CD14-positive monocyte (primary cell): ENCODE results near the gene AP2A1. TPM values are rescaled to one million over a fixed set of nuclear protein-coding genes. Genes with fewer than 3 reads are reported as not detected.

ENCODE experiments used
- DNase-seq, 3 donors: peaks; one replicate each; pipeline ENCODE4 v3.0.0-alpha.2; 2011 to 2022
- H2AFZ ChIP-seq: 2 replicates; pipeline ENCODE4 v1.6.0; 2012; ENCODE audit warnings: mild to moderate bottlenecking, low read depth, low read length, inconsistent platforms; ENCODE audit not compliant: insufficient read depth, poor library complexity, severe bottlenecking
- H3K27ac ChIP-seq, 2 donors: 1 replicate in 1 of 2; 2 replicates in 1 of 2; pipeline ENCODE4 v1.5.1; 2012 to 2013; ENCODE audit warnings: low read length in 2 of 2, control low read depth in 1 of 2, inconsistent platforms in 1 of 2, low read depth in 1 of 2, mild to moderate bottlenecking in 1 of 2
- H3K27me3 ChIP-seq, 2 donors: one replicate each; pipeline versions ENCODE4 v1.6.0 to v1.6.1; 2011 to 2013; ENCODE audit warnings: low read length in 2 of 2; ENCODE audit not compliant: control insufficient read depth in 2 of 2, insufficient read depth in 2 of 2
- H3K36me3 ChIP-seq, 2 donors: replicated peaks in 1 of 2; 1 replicate in 1 of 2; 2 replicates in 1 of 2; pipeline versions ENCODE4 v1.5.1 to v1.6.1; 2012 to 2013; ENCODE audit warnings: low read length in 2 of 2, control low read depth in 1 of 2, inconsistent platforms in 1 of 2, mild to moderate bottlenecking in 1 of 2; ENCODE audit not compliant: insufficient read depth in 2 of 2, control insufficient read depth in 1 of 2
- H3K4me1 ChIP-seq, 2 donors: 1 replicate in 1 of 2; 2 replicates in 1 of 2; pipeline versions ENCODE4 v1.5.1 to v1.6.1; 2012 to 2013; ENCODE audit warnings: low read length in 2 of 2, control low read depth in 1 of 2, inconsistent platforms in 1 of 2, mild to moderate bottlenecking in 1 of 2, moderate library complexity in 1 of 2; ENCODE audit not compliant: insufficient read depth in 2 of 2, control insufficient read depth in 1 of 2
- H3K4me2 ChIP-seq: replicated peaks from 2 replicates; pipeline ENCODE3; 2012; ENCODE audit warnings: low read length, moderate library complexity, mild to moderate bottlenecking; ENCODE audit not compliant: poor library complexity, severe bottlenecking; ENCODE audit errors: extremely low read depth
- H3K4me3 ChIP-seq, 3 experiments: fragments of 200-600 bp in 1 of 3; sonication (generic) in 1 of 3; replicated peaks in 1 of 3; 1 replicate in 2 of 3; 2 replicates in 1 of 3; pipeline ENCODE4 v1.5.1; 2011 to 2013; ENCODE audit warnings: low read length in 3 of 3, mild to moderate bottlenecking in 3 of 3, control low read depth in 2 of 3, low read depth in 2 of 3, inconsistent platforms in 1 of 3, moderate library complexity in 1 of 3
- H3K79me2 ChIP-seq: 2 replicates; pipeline ENCODE4 v1.6.0; 2012; ENCODE audit warnings: mild to moderate bottlenecking, control low read depth, inconsistent platforms, low read length, moderate library complexity; ENCODE audit not compliant: insufficient read depth
- H3K9ac ChIP-seq: 2 replicates; pipeline ENCODE4 v1.6.0; 2017; ENCODE audit warnings: low read length, mild to moderate bottlenecking; ENCODE audit not compliant: insufficient read depth, poor library complexity, severe bottlenecking
- H3K9me3 ChIP-seq, 2 donors: replicated peaks in 1 of 2; 1 replicate in 1 of 2; 2 replicates in 1 of 2; pipeline versions ENCODE4 v1.5.1 to v1.6.1; 2012 to 2013; ENCODE audit warnings: low read length in 2 of 2, control low read depth in 1 of 2; ENCODE audit not compliant: control insufficient read depth in 1 of 2, insufficient read depth in 1 of 2
- H4K20me1 ChIP-seq: 2 replicates; pipeline ENCODE4 v1.6.0; 2012; ENCODE audit warnings: mild to moderate bottlenecking, low read length, control low read depth, moderate library complexity; ENCODE audit not compliant: insufficient read depth
- H3K27ac Mint-ChIP-seq, 7 donors: one replicate each; pipeline ENCODE4 v1.8.0; 2020; ENCODE audit warnings: mild to moderate bottlenecking in 7 of 7, mixed read lengths in 7 of 7, moderate library complexity in 6 of 7, inconsistent platforms in 2 of 7
- H3K27me3 Mint-ChIP-seq, 3 donors: one replicate each; pipeline ENCODE4 v1.8.0; 2021 to 2022; ENCODE audit warnings: low read depth in 3 of 3, mild to moderate bottlenecking in 3 of 3, mixed read lengths in 3 of 3, moderate library complexity in 3 of 3, inconsistent platforms in 1 of 3
- H3K36me3 Mint-ChIP-seq, 2 donors: one replicate each; pipeline ENCODE4 v1.8.0; 2020; ENCODE audit warnings: mixed read lengths in 2 of 2, inconsistent platforms in 1 of 2, mild to moderate bottlenecking in 1 of 2
- H3K4me1 Mint-ChIP-seq: one replicate; pipeline ENCODE4 v1.8.0; 2020; ENCODE audit warnings: mild to moderate bottlenecking, mixed read lengths
- H3K4me3 Mint-ChIP-seq, 2 donors: one replicate each; pipeline ENCODE4 v1.8.0; 2020; ENCODE audit warnings: mild to moderate bottlenecking in 2 of 2, mixed read lengths in 2 of 2, moderate library complexity in 1 of 2
- H3K9me3 Mint-ChIP-seq, 7 donors: one replicate each; pipeline ENCODE4 v1.8.0; 2020 to 2022; ENCODE audit warnings: mixed read lengths in 7 of 7, mild to moderate bottlenecking in 6 of 7, moderate library complexity in 6 of 7, inconsistent platforms in 2 of 7
- WGBS: methylation state at CpG from one replicate; pipeline ENCODE4 v1.1.5; 2013; ENCODE audit warnings: missing lambda C conversion rate; ENCODE audit not compliant: insufficient coverage; 5-methylcytosine and 5-hydroxymethylcytosine counted together
- intact Hi-C, 2 donors: fragments of 100-400 bp; cut with micrococcal nuclease; formaldehyde crosslinking; loops; one replicate each; pipeline versions ENCODE4 v1.15.0 to v1.15.1; 2023
- polyA plus RNA-seq, 3 donors: library from polyadenylated mRNA; depleted of rRNA in 1 of 3; unstranded in 2 of 3; stranded (reverse) in 1 of 3; fragments of 300-500 nt in 2 of 3; fragments of >200 nt in 1 of 3; fragmentation: Illumina TruSeq in 2 of 3; gene quantifications; 1 replicate in 2 of 3; 2 replicates in 1 of 3; pipeline ENCODE4 v1.2.3, GENCODE V29; 2012 to 2021
- TF ChIP-seq, protein P1 (sequence below): fragments of 200-600 bp; IDR thresholded peaks from one replicate; pipeline ENCODE4 v1.8.0; 2022; ENCODE audit warnings: antibody characterized with exemption, mild to moderate bottlenecking

The AP2A1 gene
- polyA plus RNA-seq, 3 donors, result 12.1 to 117 (median 15.1) TPM

DNA sequence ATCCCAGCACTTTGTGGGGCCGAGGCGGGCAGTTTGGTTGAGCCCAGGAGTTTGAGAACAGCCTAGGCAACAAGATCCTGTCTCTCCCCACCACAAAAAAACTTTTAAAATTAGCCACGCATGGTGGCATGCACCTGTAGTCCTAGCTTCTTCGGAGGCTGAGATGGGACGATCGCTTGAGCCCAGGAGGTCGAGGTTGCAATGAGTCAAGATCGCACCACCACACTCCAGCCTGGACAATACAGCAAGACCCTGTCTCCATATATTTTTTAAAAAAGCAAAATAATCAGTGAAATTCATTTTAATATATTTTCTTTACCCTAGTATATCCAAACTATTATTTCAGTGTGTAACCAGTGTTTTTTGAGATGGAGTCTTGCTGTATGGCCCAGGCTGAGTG is 8.2 kb downstream of the AP2A1 start:
- Histone ChIP-seq H3K9ac (no peak overlapping the region), H3K4me3 (no peak overlapping the region), H3K27ac (no peak overlapping the region), H4K20me1 (peaks cover 43% of the 10 kb centered on the region), H2AFZ (no peak overlapping the region), H3K36me3 (peaks cover 5 to 21% of the 10 kb centered on the region in 2 donors), H3K4me1 (peaks cover 41 to 43% of the 10 kb centered on the region in 2 donors), H3K4me2 (no peak overlapping the region), H3K9me3 (no peaks in the 10 kb centered on the region), H3K79me2 (peaks cover 88% of the 10 kb centered on the region), H3K27me3 (no peaks in the 10 kb centered on the region)
- WGBS, result no CpG with 5 or more reads among the region's 8 CpGs
- no peak for DNase-seq
- TF ChIP-seq, protein P1, sequence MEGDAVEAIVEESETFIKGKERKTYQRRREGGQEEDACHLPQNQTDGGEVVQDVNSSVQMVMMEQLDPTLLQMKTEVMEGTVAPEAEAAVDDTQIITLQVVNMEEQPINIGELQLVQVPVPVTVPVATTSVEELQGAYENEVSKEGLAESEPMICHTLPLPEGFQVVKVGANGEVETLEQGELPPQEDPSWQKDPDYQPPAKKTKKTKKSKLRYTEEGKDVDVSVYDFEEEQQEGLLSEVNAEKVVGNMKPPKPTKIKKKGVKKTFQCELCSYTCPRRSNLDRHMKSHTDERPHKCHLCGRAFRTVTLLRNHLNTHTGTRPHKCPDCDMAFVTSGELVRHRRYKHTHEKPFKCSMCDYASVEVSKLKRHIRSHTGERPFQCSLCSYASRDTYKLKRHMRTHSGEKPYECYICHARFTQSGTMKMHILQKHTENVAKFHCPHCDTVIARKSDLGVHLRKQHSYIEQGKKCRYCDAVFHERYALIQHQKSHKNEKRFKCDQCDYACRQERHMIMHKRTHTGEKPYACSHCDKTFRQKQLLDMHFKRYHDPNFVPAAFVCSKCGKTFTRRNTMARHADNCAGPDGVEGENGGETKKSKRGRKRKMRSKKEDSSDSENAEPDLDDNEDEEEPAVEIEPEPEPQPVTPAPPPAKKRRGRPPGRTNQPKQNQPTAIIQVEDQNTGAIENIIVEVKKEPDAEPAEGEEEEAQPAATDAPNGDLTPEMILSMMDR, result no peak
- H3K9me3 Mint-ChIP-seq, result no peaks in the 10 kb centered on the region
- H3K4me3 Mint-ChIP-seq, result no peak overlapping the region
- peaks cover 48% of the 10 kb centered on the region for H3K4me1 Mint-ChIP-seq
- H3K27me3 Mint-ChIP-seq, result no peaks in the 10 kb centered on the region
- H3K27ac Mint-ChIP-seq, result peak overlapping the region in 2 of 7 donors; percentile 68 to 80
- H3K36me3 Mint-ChIP-seq, result peaks cover 17 to 57% of the 10 kb centered on the region in 2 donors
- intact Hi-C loops, result no loop called here

DNA sequence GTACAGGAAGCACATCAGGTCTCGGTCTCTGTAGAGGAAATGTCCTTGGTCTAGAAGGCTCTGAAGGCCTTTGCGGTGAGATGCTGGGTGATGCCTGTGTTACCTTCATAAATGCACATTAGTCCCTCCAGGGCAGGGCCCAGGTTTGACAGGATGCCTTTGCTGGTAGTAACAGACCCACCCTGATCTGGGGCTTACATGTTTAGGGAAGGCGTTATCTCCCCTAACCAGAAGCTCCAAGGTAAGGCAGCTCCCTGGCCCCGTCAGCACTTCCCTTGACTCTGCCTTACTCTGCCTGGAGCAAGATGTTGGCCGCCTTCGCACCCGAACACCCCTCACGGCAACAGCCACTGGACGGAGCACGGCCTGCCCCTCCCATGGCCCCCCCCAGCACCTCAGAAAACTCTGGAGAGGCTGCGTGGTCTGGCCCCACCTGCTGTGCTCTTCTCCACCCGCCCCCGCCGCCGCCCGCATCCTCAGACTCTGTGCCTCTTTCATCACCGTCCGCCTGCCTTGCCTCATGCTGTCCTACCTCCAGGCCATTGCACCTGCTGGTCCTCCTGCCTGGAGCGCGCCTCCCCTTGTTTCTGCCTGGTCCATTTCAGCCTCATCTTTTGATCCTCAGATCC is 9.1 kb downstream of the AP2A1 start:
- Mint-ChIP-seq H3K4me1 (peaks cover 57% of the 10 kb centered on the region), H3K27ac (peak overlapping the region in 5 of 7 donors; percentile 2 to 74 (median 22)), H3K9me3 (no peaks in the 10 kb centered on the region), H3K27me3 (no peaks in the 10 kb centered on the region), H3K4me3 (no peak overlapping the region), H3K36me3 (peaks cover 17 to 50% of the 10 kb centered on the region in 2 donors)
- H3K4me2 ChIP-seq, result no peak overlapping the region
- no peak overlapping the region for H2AFZ ChIP-seq
- peaks cover 5 to 13% of the 10 kb centered on the region in 2 donors for H3K36me3 ChIP-seq
- H3K27ac ChIP-seq, result no peak overlapping the region
- no peaks in the 10 kb centered on the region for H3K9me3 ChIP-seq
- TF ChIP-seq, protein P1, result no peak
- H3K9ac ChIP-seq, result no peak overlapping the region
- WGBS, result 93% methylated on average over 19 of the region's 20 CpGs
- H3K4me1 ChIP-seq, result peaks cover 49 to 51% of the 10 kb centered on the region in 2 donors
- no peak overlapping the region for H3K4me3 ChIP-seq
- no peaks in the 10 kb centered on the region for H3K27me3 ChIP-seq
- DNase-seq, result no peak
- peaks cover 35% of the 10 kb centered on the region for H4K20me1 ChIP-seq
- intact Hi-C loops, result no loop called here
- peaks cover 84% of the 10 kb centered on the region for H3K79me2 ChIP-seq
